HG03432 (cell line): ENCODE measurements around the gene PANK1.

Source experiments
- ATAC-seq: cut with Tn5 transposase; IDR thresholded peaks from one replicate; pipeline ENCODE4 v1.9.1; 2021; ENCODE audit warnings: mild to moderate bottlenecking, moderate library complexity; ENCODE audit not compliant: unreplicated experiment

PANK1 gene

GRCh38 chr10:89644967-89645741, at the start of gene PANK1:
Gene PANK1 (minus strand): TSS chr10:89645242. CDS start chr10:89644891, 351 bp downstream.
- ATAC-seq: peak; percentile 55

GRCh38 chr10:89693176-89693575, 48.1 kb upstream of the PANK1 start:
- no peak for ATAC-seq

- ATAC-seq: no peak
These were observed 47.4 kb upstream of the PANK1 start for GRCh38 chr10:89692416-89692815.

DNA sequence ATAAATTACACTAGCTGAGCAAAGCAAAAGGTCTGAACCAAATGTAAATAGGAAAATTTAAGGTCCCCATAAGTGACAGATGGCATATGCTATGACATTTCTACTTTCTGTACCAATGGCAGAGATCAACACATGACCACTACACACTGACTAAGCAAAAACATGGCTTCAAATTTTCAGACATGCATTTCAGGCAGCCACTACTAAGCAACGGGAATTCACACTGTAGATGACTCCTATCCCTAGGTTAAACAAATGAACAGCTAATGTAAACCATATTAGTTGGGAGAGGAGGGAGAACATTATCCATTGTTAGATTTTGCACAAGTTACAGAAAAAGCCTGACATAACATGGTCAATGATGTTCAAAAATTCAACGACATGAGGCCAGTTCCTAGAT, 45.0 kb upstream of the PANK1 start:
- no peak for ATAC-seq

- no peak for ATAC-seq
These were observed 40.9 kb upstream of the PANK1 start for GRCh38 chr10:89685936-89686335.

DNA sequence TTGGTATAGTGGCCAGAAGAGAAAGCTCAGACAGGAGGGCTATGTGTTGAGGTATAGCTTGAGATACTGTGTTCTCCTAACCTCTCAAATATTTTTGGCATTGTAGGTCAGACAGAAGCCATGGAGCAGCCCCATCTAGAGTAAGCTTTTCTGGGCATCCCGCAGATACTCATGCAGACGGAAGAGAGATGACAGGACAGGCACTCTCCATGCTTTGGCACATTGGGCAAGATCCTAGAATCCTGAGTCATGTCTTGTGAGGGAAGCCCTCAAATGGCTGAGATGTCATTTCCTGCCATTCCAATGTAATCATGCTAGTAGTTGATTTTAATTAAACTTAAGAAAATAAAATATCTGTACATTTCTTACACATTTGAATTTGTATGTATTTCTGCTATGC, 39.6 kb upstream of the PANK1 start:
- ATAC-seq: no peak

DNA sequence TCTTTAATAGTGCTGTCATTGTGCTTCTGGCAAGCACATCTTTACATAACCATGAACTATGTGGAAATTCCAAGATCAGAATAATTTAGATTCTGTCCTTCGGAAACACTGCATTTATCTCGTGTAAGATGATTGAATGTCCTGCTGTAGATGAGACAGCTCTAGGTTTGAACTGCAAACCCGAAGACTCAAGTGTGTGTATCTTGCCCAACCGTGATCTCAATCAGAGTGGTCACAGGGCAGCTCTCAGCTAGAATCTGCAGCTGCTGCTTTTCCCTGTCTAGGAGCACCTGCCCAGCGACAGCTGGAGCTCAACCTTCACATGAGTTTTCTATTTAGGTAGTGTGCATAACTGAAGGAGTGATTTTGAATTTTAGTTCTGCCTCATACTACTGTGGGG, 38.8 kb upstream of the PANK1 start:
- ATAC-seq: no peak

- peak; percentile 72 for ATAC-seq
These were observed 34.9 kb upstream of the PANK1 start for GRCh38 chr10:89679986-89680385.

GRCh38 chr10:89677341-89677740, 32.3 kb upstream of the PANK1 start:
- no peak for ATAC-seq

GRCh38 chr10:89670926-89671325, 25.9 kb upstream of the PANK1 start:
- ATAC-seq: no peak

- no peak for ATAC-seq
These were observed 24.9 kb upstream of the PANK1 start for GRCh38 chr10:89669985-89670384.

DNA sequence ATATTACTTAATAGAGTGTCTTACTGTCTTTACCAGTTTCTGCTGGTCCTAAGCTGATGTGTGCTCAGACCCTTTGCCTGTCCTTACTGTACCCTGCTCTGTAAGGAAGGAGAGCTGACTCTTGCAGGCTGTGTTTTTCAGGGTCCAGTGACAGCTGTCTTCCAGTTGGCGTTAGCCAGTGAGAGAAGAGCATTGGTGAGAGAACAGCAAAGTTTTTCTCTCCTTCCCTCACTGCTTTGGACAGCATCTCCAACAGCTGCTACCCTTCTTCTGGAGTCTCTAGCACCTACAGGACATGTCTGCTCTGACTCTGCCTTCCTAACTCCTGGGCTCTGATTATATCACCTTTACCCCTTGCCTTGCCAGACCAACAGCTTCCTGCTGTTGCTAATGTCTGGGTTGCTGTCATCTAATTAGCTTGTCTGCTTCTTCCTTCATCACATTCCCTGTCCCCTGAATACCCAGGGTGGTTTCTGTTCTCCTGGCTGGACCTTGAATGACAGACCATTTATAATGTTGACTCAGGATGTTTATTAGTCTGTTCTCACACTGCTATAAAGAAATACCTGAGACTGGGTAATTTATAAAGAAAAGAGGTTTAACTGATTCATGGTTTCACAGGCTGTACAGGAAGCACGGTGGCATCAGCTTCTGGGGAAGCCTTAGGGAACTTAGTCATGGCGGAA, 23.5 kb upstream of the PANK1 start:
- ATAC-seq: no peak

- ATAC-seq: no peak
These were observed 21.1 kb upstream of the PANK1 start for GRCh38 chr10:89666138-89666537.

- no peak for ATAC-seq
These were observed 20.3 kb upstream of the PANK1 start for GRCh38 chr10:89665302-89665701.

- no peak for ATAC-seq
These were observed 19.2 kb upstream of the PANK1 start for GRCh38 chr10:89664203-89664602.

- ATAC-seq: no peak
These were observed 18.1 kb upstream of the PANK1 start for GRCh38 chr10:89663144-89663543.

- ATAC-seq: no peak
These were observed 17.6 kb upstream of the PANK1 start for GRCh38 chr10:89662596-89662995.

DNA sequence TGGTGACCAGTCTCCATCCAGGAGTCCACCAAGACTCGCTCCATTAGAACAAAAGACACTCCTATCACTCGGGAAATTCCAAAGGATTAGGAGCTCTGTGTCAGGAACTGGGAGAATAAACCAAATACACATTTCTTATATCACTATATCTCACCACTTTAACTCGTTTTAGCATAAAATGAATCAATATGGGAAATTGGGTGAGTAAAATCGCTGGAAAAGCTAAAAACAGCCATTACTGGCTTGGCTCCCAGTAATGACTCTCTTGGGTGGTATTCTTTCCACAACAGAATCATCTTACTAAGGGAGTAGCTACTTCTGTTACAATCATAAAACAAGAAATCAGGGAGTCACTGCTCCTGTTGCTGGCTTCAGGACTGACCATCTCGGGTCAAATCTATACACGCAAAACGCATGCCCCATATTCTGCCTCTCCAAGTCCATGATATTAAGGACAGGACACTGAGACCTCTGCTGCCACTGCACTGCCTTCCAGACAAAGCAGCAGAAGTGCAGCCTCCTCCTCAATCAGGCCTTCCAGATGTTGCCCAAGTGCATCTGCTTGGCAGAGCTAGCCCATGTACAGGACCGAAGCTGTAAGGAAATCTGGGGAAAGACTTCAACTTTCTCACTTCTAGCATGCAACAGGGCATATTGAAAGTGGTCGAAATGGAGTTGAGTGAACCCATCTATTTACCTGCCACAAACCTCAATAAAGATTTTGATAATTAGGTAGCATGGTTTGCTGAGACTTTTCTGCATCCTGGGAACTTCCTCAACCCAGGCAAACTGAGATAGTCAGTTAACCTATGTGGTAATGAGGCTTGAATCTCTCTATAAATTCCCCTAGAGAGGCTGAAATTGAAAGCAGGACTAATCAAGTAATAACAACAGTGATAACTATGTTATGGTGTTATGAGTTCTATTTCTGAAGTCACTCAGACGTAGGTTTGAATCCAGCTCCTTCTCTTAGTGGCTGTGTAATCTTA, 14.4 kb upstream of the PANK1 start:
- no peak for ATAC-seq

DNA sequence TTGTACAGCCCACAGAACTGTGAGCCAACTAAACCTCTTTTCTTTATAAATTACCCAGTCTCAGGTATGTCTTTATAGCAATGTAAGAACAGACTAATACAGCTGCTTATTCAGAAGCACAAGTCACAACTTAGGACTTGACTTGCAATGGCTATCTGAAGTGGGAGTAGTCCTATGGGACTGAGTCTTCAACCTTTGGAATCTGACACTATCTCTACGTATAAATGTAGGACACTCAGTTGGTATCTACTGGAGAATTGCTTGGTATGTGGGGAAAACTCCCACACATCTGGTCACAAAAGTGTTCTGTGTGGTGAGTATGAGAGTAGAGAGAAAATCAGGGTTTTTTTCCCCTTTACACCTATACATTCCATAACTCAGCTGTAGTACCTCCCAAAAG, 12.3 kb upstream of the PANK1 start:
- ATAC-seq: no peak

DNA sequence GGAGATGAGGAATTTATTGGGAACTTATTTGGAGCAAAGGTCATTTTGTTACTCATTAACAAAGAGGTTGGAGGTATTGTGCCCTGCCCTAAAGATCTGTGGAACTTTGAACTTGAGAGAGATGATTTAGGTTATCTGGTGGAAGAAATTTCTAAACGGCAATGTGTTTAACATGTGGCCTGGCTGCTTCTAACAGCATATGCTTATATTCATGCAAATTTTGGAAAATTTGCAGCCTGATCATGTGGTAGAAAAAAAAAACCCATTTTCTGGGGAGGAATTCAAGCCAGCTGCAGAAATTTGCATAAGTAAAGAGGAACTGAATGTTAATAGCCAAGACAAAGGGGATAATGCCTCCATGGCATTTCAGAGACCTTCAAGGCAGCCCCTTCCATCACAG, 10.7 kb upstream of the PANK1 start:
- no peak for ATAC-seq

GRCh38 chr10:89653410-89653869, 8.4 kb upstream of the PANK1 start:
- peak; percentile 77 for ATAC-seq
